GM18511 (cell line): ENCODE results near the gene TIMM22.
"Not testable (repeated sequence)": the region's sequence is repeated elsewhere in the genome, so short reads cannot be mapped to it uniquely, and the experiment has no call there.

Experiments used
- ATAC-seq: cut with Tn5 transposase; IDR thresholded peaks from one replicate; pipeline ENCODE4 v1.9.1; 2021; ENCODE audit warnings: mild to moderate bottlenecking, moderate library complexity; ENCODE audit not compliant: unreplicated experiment

The TIMM22 gene

GRCh38 chr17:971861-972260 is 25.1 kb upstream of the TIMM22 start:
- ATAC-seq = not testable (repeated sequence)

GRCh38 chr17:973053-973452 is 23.9 kb upstream of the TIMM22 start:
- no peak for ATAC-seq

- not testable (repeated sequence) for ATAC-seq
Observed at GRCh38 chr17:974778-975177, 22.2 kb upstream of the TIMM22 start.

- ATAC-seq = no peak
Observed at GRCh38 chr17:975371-975915, 21.5 kb upstream of the TIMM22 start.

- ATAC-seq = no peak
Observed at GRCh38 chr17:976312-976711, 20.6 kb upstream of the TIMM22 start.

- ATAC-seq = no peak
Observed at GRCh38 chr17:977166-977565, 19.8 kb upstream of the TIMM22 start.

GRCh38 chr17:978103-979093 is 18.5 kb upstream of the TIMM22 start:
- no peak for ATAC-seq

GRCh38 chr17:979212-979538 is 17.8 kb upstream of the TIMM22 start:
- no peak for ATAC-seq

GRCh38 chr17:979539-980405 is 17.2 kb upstream of the TIMM22 start, which contains the start of gene NXN:
Gene NXN (minus strand): TSS chr17:979776.
- peak; percentile 73 for ATAC-seq

- no peak for ATAC-seq
Observed at GRCh38 chr17:980406-981291, 16.3 kb upstream of the TIMM22 start.

GRCh38 chr17:981292-981658 is 15.7 kb upstream of the TIMM22 start:
- ATAC-seq = no peak

- ATAC-seq = no peak
Observed at GRCh38 chr17:983921-984320, 13.0 kb upstream of the TIMM22 start.

- ATAC-seq = no peak
Observed at GRCh38 chr17:986322-986929, 10.5 kb upstream of the TIMM22 start.

- no peak for ATAC-seq
Observed at GRCh38 chr17:987931-988330, 9.0 kb upstream of the TIMM22 start.

- ATAC-seq = no peak
Observed at GRCh38 chr17:988561-988960, 8.4 kb upstream of the TIMM22 start.

GRCh38 chr17:992933-993332 is 4.0 kb upstream of the TIMM22 start:
- ATAC-seq = no peak

GRCh38 chr17:995324-995723 is 1.6 kb upstream of the TIMM22 start:
- not testable (repeated sequence) for ATAC-seq

- ATAC-seq = no peak
Observed at GRCh38 chr17:998111-998510, 1.2 kb downstream of the TIMM22 start.

- ATAC-seq = no peak
Observed at GRCh38 chr17:1000597-1001461, 3.9 kb downstream of the TIMM22 start.
